MM.1S (cell line): ENCODE measurements around the gene FHIT.

Source experiments
- DNase-seq: peaks from one replicate; pipeline ENCODE4 v3.0.0-alpha.2; 2015
- H2AFZ ChIP-seq: fragments of 300-600 bp; sonication (generic); 2 replicates; pipeline ENCODE4 v1.6.0; 2016; ENCODE audit warnings: antibody characterized with exemption, low read length
- H3F3A ChIP-seq: fragments of 300-600 bp; sonication (generic); 2 replicates; pipeline ENCODE4 v1.6.1; 2016; ENCODE audit warnings: mild to moderate bottlenecking, antibody characterized with exemption, low read length, moderate library complexity, mixed read lengths; ENCODE audit not compliant: insufficient read depth
- H3K27ac ChIP-seq: fragments of 300-600 bp; sonication (generic); 2 replicates; pipeline ENCODE4 v1.5.1; 2016; ENCODE audit warnings: mild to moderate bottlenecking, low read length
- H3K27me3 ChIP-seq: fragments of 300-600 bp; sonication (generic); replicated peaks from 2 replicates; pipeline ENCODE4 v1.6.0; 2016; ENCODE audit warnings: low read length; ENCODE audit not compliant: insufficient read depth
- H3K36me3 ChIP-seq: fragments of 300-600 bp; sonication (generic); replicated peaks from 2 replicates; pipeline ENCODE4 v1.6.1; 2016; ENCODE audit warnings: mild to moderate bottlenecking, low read length, mixed read lengths; ENCODE audit not compliant: insufficient read depth
- H3K4me1 ChIP-seq: fragments of 300-600 bp; sonication (generic); 2 replicates; pipeline ENCODE4 v1.6.1; 2016; ENCODE audit warnings: low read length, mixed read lengths
- H3K4me2 ChIP-seq: fragments of 300-600 bp; sonication (generic); 2 replicates; pipeline ENCODE4 v1.6.0; 2016; ENCODE audit warnings: low read depth, low read length
- H3K4me3 ChIP-seq: fragments of 300-600 bp; sonication (generic); 2 replicates; pipeline ENCODE4 v1.5.1; 2016; ENCODE audit warnings: low read length, mixed read lengths
- H3K79me2 ChIP-seq: fragments of 300-600 bp; sonication (generic); 2 replicates; pipeline ENCODE4 v1.6.1; 2016; ENCODE audit warnings: mixed run types, low read length, mixed read lengths
- H3K9ac ChIP-seq: fragments of 300-600 bp; sonication (generic); 2 replicates; pipeline ENCODE4 v1.6.1; 2016; ENCODE audit warnings: low read length, mixed read lengths
- H3K9me2 ChIP-seq: fragments of 300-600 bp; sonication (generic); replicated peaks from 2 replicates; pipeline ENCODE4 v1.6.1; 2016; ENCODE audit warnings: mild to moderate bottlenecking, low read length, mixed read lengths; ENCODE audit not compliant: insufficient read depth
- H3K9me3 ChIP-seq: fragments of 300-600 bp; sonication (generic); replicated peaks from 2 replicates; pipeline ENCODE4 v1.6.1; 2016; ENCODE audit warnings: mild to moderate bottlenecking, low read length, mixed read lengths; ENCODE audit not compliant: insufficient read depth
- H4K20me1 ChIP-seq: fragments of 300-600 bp; sonication (generic); 2 replicates; pipeline ENCODE4 v1.6.1; 2016; ENCODE audit warnings: mild to moderate bottlenecking, low read length, moderate library complexity, mixed read lengths; ENCODE audit not compliant: insufficient read depth
- EZH2 ChIP-seq: fragments of 300-600 bp; sonication (generic); optimal IDR thresholded peaks from 2 replicates; pipeline ENCODE3; 2017; ENCODE audit warnings: low read depth, mild to moderate bottlenecking, antibody characterized with exemption, low read length, mixed read lengths
- EZH2phosphoT487 ChIP-seq: fragments of 300-600 bp; sonication (generic); IDR thresholded peaks from 2 replicates; pipeline ENCODE4 v1.6.1; 2018; ENCODE audit warnings: antibody characterized with exemption, low read length
- TF ChIP-seq, protein P1 (sequence below): fragments of 300-600 bp; sonication (generic); IDR thresholded peaks from 2 replicates; pipeline ENCODE4 v1.5.1; 2016; ENCODE audit warnings: antibody characterized with exemption, low read length, mixed read lengths

FHIT gene

DNA sequence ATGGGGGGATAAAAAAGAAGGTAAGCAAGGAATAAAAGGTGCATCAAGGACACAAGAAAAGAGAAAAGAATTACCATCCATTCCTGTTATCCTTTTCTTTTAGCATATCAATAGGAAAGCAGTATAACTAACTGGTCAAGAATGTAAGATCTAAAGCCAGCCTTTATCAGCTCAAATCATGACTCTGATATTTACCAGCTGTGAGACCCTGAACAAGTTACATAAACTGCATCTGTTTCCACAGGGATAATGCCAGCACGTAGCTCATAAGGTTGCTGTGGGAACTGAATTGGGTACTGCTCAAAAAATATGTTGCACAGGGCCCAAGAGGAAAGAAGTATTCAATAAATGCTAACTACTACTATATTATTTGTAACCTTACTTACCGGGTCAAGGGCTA, 1109.2 kb downstream of the FHIT start:
- H3K27me3 ChIP-seq: no peaks in the 10 kb centered on the region
- no peak overlapping the region for H3K4me3 ChIP-seq
- H3K9ac ChIP-seq: no peak overlapping the region
- H2AFZ ChIP-seq: no peak overlapping the region
- H3F3A ChIP-seq: no peaks in the 10 kb centered on the region
- no peaks in the 10 kb centered on the region for H3K36me3 ChIP-seq
- H3K79me2 ChIP-seq: no peaks in the 10 kb centered on the region
- no peak overlapping the region for H3K4me2 ChIP-seq
- no peak for DNase-seq
- no peaks in the 10 kb centered on the region for H3K9me3 ChIP-seq
- no peak overlapping the region for H3K27ac ChIP-seq
- TF ChIP-seq EZH2 (no peak), EZH2phosphoT487 (no peak)
- TF ChIP-seq, protein P1, sequence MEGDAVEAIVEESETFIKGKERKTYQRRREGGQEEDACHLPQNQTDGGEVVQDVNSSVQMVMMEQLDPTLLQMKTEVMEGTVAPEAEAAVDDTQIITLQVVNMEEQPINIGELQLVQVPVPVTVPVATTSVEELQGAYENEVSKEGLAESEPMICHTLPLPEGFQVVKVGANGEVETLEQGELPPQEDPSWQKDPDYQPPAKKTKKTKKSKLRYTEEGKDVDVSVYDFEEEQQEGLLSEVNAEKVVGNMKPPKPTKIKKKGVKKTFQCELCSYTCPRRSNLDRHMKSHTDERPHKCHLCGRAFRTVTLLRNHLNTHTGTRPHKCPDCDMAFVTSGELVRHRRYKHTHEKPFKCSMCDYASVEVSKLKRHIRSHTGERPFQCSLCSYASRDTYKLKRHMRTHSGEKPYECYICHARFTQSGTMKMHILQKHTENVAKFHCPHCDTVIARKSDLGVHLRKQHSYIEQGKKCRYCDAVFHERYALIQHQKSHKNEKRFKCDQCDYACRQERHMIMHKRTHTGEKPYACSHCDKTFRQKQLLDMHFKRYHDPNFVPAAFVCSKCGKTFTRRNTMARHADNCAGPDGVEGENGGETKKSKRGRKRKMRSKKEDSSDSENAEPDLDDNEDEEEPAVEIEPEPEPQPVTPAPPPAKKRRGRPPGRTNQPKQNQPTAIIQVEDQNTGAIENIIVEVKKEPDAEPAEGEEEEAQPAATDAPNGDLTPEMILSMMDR: no peak
- no peaks in the 10 kb centered on the region for H3K4me1 ChIP-seq
- H3K9me2 ChIP-seq: no peaks in the 10 kb centered on the region
- no peaks in the 10 kb centered on the region for H4K20me1 ChIP-seq

DNA sequence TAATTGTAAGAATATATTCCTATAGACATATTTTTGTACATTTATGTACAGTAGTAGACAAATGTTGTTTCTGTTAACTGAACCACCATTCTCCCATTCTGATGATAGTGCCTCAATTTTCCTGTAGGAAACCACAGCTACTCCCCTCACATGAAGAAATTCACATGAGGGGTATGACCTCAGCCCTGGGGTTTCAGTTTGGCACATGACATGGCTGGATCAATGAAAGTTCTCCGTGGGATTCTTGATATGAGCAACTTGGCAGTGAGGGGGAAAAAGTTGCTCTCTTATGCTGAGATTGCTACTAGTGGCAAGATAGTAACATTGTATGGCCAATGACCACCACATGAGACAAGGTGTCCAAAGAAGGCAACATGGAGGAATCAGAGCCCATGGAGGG, 1111.1 kb downstream of the FHIT start:
- Histone ChIP-seq H3K4me2 (no peak overlapping the region), H3K4me3 (no peak overlapping the region), H3K9me3 (no peaks in the 10 kb centered on the region), H2AFZ (no peak overlapping the region), H3K79me2 (no peaks in the 10 kb centered on the region), H3K36me3 (no peaks in the 10 kb centered on the region), H4K20me1 (no peaks in the 10 kb centered on the region), H3F3A (no peaks in the 10 kb centered on the region), H3K4me1 (no peaks in the 10 kb centered on the region), H3K9me2 (no peaks in the 10 kb centered on the region), H3K9ac (no peak overlapping the region), H3K27ac (no peak overlapping the region), H3K27me3 (no peaks in the 10 kb centered on the region)
- no peak for DNase-seq
- TF ChIP-seq, protein P1: no peak
- TF ChIP-seq EZH2 (no peak), EZH2phosphoT487 (no peak)

- no peaks in the 10 kb centered on the region for H3K9me2 ChIP-seq
- no peaks in the 10 kb centered on the region for H3K36me3 ChIP-seq
- H2AFZ ChIP-seq: no peak overlapping the region
- H3K79me2 ChIP-seq: no peaks in the 10 kb centered on the region
- no peaks in the 10 kb centered on the region for H4K20me1 ChIP-seq
- no peak for TF ChIP-seq EZH2phosphoT487
- no peak for TF ChIP-seq EZH2
- TF ChIP-seq, protein P1: no peak
- H3K4me1 ChIP-seq: no peaks in the 10 kb centered on the region
- no peak overlapping the region for H3K4me3 ChIP-seq
- no peaks in the 10 kb centered on the region for H3F3A ChIP-seq
- H3K27me3 ChIP-seq: no peaks in the 10 kb centered on the region
- H3K4me2 ChIP-seq: no peak overlapping the region
- H3K27ac ChIP-seq: no peak overlapping the region
- H3K9ac ChIP-seq: no peak overlapping the region
- no peaks in the 10 kb centered on the region for H3K9me3 ChIP-seq
- no peak for DNase-seq
Measured at GRCh38 chr3:60136601-60137000, 1114.7 kb downstream of the FHIT start.
